ENCODE measurements around the gene PRKAG1.
A peak's percentile ranks its signal among the peaks of the same experiment; 100 is the strongest.

- TF ChIP-seq, protein P1, sequence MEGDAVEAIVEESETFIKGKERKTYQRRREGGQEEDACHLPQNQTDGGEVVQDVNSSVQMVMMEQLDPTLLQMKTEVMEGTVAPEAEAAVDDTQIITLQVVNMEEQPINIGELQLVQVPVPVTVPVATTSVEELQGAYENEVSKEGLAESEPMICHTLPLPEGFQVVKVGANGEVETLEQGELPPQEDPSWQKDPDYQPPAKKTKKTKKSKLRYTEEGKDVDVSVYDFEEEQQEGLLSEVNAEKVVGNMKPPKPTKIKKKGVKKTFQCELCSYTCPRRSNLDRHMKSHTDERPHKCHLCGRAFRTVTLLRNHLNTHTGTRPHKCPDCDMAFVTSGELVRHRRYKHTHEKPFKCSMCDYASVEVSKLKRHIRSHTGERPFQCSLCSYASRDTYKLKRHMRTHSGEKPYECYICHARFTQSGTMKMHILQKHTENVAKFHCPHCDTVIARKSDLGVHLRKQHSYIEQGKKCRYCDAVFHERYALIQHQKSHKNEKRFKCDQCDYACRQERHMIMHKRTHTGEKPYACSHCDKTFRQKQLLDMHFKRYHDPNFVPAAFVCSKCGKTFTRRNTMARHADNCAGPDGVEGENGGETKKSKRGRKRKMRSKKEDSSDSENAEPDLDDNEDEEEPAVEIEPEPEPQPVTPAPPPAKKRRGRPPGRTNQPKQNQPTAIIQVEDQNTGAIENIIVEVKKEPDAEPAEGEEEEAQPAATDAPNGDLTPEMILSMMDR (IDR thresholded peaks at IDR 0.05), result peak in 3 of 4 experiments; percentile 20 to 61 (median 36)
- TF ChIP-seq POLR2AphosphoS5 (IDR thresholded peaks at IDR 0.05) (peak; percentile 92), POLR2A (IDR thresholded peaks at IDR 0.05) (peak; percentile 37)
Observed at GRCh38 chr12:49060237-49061156, 41.9 kb upstream of the PRKAG1 start, which contains the start of gene KMT2D.
